ENCODE measurements around the gene NDUFAF2. TPM values are rescaled to one million over a fixed set of nuclear protein-coding genes. Genes with fewer than 3 reads are reported as not detected.

Gene NDUFAF2
- total RNA-seq, 5 donors from 2014 or later (not counting 1 experiment from before 2014, with no cell fraction given), result 10.8 to 18.4 (median 18.0) TPM

GRCh38 chr5:61120534-61120933 lies 175.5 kb downstream of the NDUFAF2 start:
- no peak for ATAC-seq (replicated peaks in 1 of 4)
- CTCF ChIA-PET, result no interaction called here
- Histone ChIP-seq H3K27ac (ENCODE audit: low read length) (no peak overlapping the region), H3K27me3 (replicated peaks in 1 of 2; ENCODE audit: control insufficient read depth in 2 of 2, extremely low read depth in 1 of 2, insufficient read depth in 2 of 2, low read length in 1 of 2) (no peaks in the 10 kb centered on the region), H3K4me1 (ENCODE audit: control insufficient read depth in 1 of 2, extremely low read depth in 1 of 2, insufficient read depth in 2 of 2, low read length in 2 of 2) (no peaks in the 10 kb centered on the region), H3K4me3 (ENCODE audit: control insufficient read depth in 1 of 2, extremely low read depth in 1 of 2, low read length in 1 of 2) (no peak overlapping the region), H3K36me3 (ENCODE audit: control insufficient read depth in 2 of 2, extremely low read depth in 1 of 2, insufficient read depth in 1 of 2, low read length in 1 of 2) (no peaks in the 10 kb centered on the region), H3K9me3 (no peaks in the 10 kb centered on the region)
- WGBS (ENCODE audit: insufficient coverage), result no CpG with 5 or more reads among the region's 1 CpG
- H3K27me3 Mint-ChIP-seq, result no peaks in the 10 kb centered on the region
- H3K4me1 Mint-ChIP-seq, result peaks cover 0 to 2% (median 0%) of the 10 kb centered on the region in 3 donors
- H3K9me3 Mint-ChIP-seq, result peaks cover 0 to 2% (median 0%) of the 10 kb centered on the region in 3 donors
- DNase-seq, result no peak
- POLR2A ChIA-PET, result no interaction called here
- no peak overlapping the region for H3K27ac Mint-ChIP-seq
- H3K4me3 Mint-ChIP-seq, result no peak overlapping the region
- peaks cover 12% of the 10 kb centered on the region for H3K36me3 Mint-ChIP-seq

DNA sequence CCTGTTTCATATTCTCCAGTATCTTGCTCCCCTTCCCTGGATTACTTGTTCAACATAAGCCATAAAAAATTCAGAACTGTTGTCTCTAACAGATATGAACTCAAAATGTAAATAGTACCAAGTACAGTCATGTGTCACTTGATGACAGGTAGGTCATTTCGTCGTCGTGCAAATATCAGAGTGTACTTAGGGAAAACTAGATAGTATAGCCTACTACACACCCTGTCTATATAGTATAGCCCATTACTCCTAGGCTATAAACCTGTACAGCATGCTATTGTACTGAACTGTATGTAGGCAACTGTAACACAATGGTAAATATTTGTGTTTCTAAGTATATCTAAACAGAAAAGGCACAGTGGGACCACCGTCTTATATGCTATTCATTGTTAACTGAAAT lies 178.1 kb downstream of the NDUFAF2 start:
- ChIA-PET POLR2A (no interaction called here), CTCF (no interaction called here)

DNA sequence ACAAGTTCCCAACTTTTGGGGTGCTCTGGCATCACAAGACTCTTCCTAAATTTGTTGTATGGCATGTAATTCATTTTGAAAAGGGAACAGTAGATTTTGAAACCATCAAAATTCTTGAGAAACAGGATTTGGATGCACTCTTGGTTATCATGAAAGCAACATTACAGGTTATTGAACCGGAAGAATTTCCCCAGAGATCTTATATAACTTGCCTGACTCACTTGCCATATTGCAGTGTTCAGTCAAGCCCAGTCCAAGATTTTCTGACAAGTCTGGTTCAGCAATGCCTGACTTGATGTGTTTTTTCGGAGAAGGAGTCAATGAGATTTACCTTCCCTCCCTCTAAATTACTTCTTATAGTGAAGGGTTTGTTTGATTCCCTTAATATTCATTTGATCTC lies 185.3 kb downstream of the NDUFAF2 start:
- Histone ChIP-seq H3K27ac (ENCODE audit: low read length) (no peak overlapping the region), H3K9me3 (no peaks in the 10 kb centered on the region), H3K4me3 (ENCODE audit: control insufficient read depth in 1 of 2, extremely low read depth in 1 of 2, low read length in 1 of 2) (no peak overlapping the region), H3K36me3 (ENCODE audit: control insufficient read depth in 2 of 2, extremely low read depth in 1 of 2, insufficient read depth in 1 of 2, low read length in 1 of 2) (no peaks in the 10 kb centered on the region), H3K27me3 (replicated peaks in 1 of 2; ENCODE audit: control insufficient read depth in 2 of 2, extremely low read depth in 1 of 2, insufficient read depth in 2 of 2, low read length in 1 of 2) (no peaks in the 10 kb centered on the region), H3K4me1 (ENCODE audit: control insufficient read depth in 1 of 2, extremely low read depth in 1 of 2, insufficient read depth in 2 of 2, low read length in 2 of 2) (no peaks in the 10 kb centered on the region)
- H3K27me3 Mint-ChIP-seq, result no peaks in the 10 kb centered on the region
- WGBS (ENCODE audit: insufficient coverage), result no CpG with 5 or more reads among the region's 2 CpGs
- no peaks in the 10 kb centered on the region for H3K4me1 Mint-ChIP-seq
- H3K4me3 Mint-ChIP-seq, result no peak overlapping the region
- H3K9me3 Mint-ChIP-seq, result peaks cover 0 to 6% (median 4%) of the 10 kb centered on the region in 3 donors
- ATAC-seq (replicated peaks in 1 of 4), result no peak
- H3K27ac Mint-ChIP-seq, result no peak overlapping the region
- DNase-seq, result no peak
- peaks cover 17% of the 10 kb centered on the region for H3K36me3 Mint-ChIP-seq
- POLR2A ChIA-PET, result no interaction called here
- CTCF ChIA-PET, result no interaction called here

More for the DNA sequence above, 178.1 kb downstream of the NDUFAF2 start:
- no CpG with 5 or more reads among the region's 4 CpGs for WGBS (ENCODE audit: insufficient coverage)
- no peaks in the 10 kb centered on the region for H3K4me1 ChIP-seq (ENCODE audit: control insufficient read depth in 1 of 2, extremely low read depth in 1 of 2, insufficient read depth in 2 of 2, low read length in 2 of 2)
- peaks cover 19% of the 10 kb centered on the region for H3K36me3 Mint-ChIP-seq
- H3K4me3 Mint-ChIP-seq, result no peak overlapping the region
- H3K27me3 Mint-ChIP-seq, result no peaks in the 10 kb centered on the region
- H3K27me3 ChIP-seq (replicated peaks in 1 of 2; ENCODE audit: control insufficient read depth in 2 of 2, extremely low read depth in 1 of 2, insufficient read depth in 2 of 2, low read length in 1 of 2), result no peaks in the 10 kb centered on the region
- ATAC-seq (replicated peaks in 1 of 4) (no peak), DNase-seq (no peak)
- H3K4me3 ChIP-seq (ENCODE audit: control insufficient read depth in 1 of 2, extremely low read depth in 1 of 2, low read length in 1 of 2), result no peak overlapping the region
- H3K9me3 Mint-ChIP-seq, result peaks cover 2 to 6% (median 4%) of the 10 kb centered on the region in 3 donors
- no peaks in the 10 kb centered on the region for H3K9me3 ChIP-seq
- no peaks in the 10 kb centered on the region for H3K36me3 ChIP-seq (ENCODE audit: control insufficient read depth in 2 of 2, extremely low read depth in 1 of 2, insufficient read depth in 1 of 2, low read length in 1 of 2)
- H3K27ac Mint-ChIP-seq, result no peak overlapping the region
- no peak overlapping the region for H3K27ac ChIP-seq (ENCODE audit: low read length)
- no peaks in the 10 kb centered on the region for H3K4me1 Mint-ChIP-seq

GRCh38 chr5:61132559-61132958 lies 187.6 kb downstream of the NDUFAF2 start:
- Histone ChIP-seq H3K27me3 (replicated peaks in 1 of 2; ENCODE audit: control insufficient read depth in 2 of 2, extremely low read depth in 1 of 2, insufficient read depth in 2 of 2, low read length in 1 of 2) (no peaks in the 10 kb centered on the region), H3K4me3 (ENCODE audit: control insufficient read depth in 1 of 2, extremely low read depth in 1 of 2, low read length in 1 of 2) (no peak overlapping the region), H3K9me3 (no peaks in the 10 kb centered on the region), H3K27ac (ENCODE audit: low read length) (no peak overlapping the region), H3K4me1 (ENCODE audit: control insufficient read depth in 1 of 2, extremely low read depth in 1 of 2, insufficient read depth in 2 of 2, low read length in 2 of 2) (no peaks in the 10 kb centered on the region), H3K36me3 (ENCODE audit: control insufficient read depth in 2 of 2, extremely low read depth in 1 of 2, insufficient read depth in 1 of 2, low read length in 1 of 2) (no peaks in the 10 kb centered on the region)
- Mint-ChIP-seq H3K36me3 (peaks cover 8% of the 10 kb centered on the region), H3K4me1 (no peaks in the 10 kb centered on the region), H3K4me3 (no peak overlapping the region), H3K9me3 (no peaks in the 10 kb centered on the region), H3K27me3 (no peaks in the 10 kb centered on the region), H3K27ac (no peak overlapping the region)
- CTCF ChIA-PET, result no interaction called here
- POLR2A ChIA-PET, result interaction anchor here in 1 of 2 donors (0.6 kb wide), 1 partner anchor 474 kb away, joined by 5 read pairs; no protein-coding TSS in a partner anchor
- ATAC-seq (replicated peaks in 1 of 4) (no peak), DNase-seq (no peak)
- no CpG with 5 or more reads among the region's 1 CpG for WGBS (ENCODE audit: insufficient coverage)

DNA sequence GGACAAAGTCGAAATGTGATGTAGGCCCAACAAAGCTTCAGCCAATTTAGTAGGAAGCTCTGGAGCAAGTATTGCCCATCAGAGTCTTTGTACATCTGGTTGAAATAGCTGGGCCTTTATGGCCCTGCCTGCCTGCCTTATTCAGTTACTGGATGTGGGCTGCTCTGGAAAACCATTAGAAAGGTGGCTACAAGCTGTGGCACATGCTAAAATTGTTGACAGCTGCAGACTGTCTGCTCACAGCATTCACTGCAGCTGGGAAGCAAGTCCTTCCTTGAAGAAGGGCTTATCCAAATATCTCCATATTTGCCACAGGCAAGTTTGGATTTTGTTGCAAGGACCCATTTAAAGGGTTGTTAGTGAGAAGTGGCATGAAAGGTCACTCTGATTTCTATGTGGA lies 192.8 kb downstream of the NDUFAF2 start:
- Histone ChIP-seq H3K4me1 (ENCODE audit: control insufficient read depth in 1 of 2, extremely low read depth in 1 of 2, insufficient read depth in 2 of 2, low read length in 2 of 2) (no peaks in the 10 kb centered on the region), H3K4me3 (ENCODE audit: control insufficient read depth in 1 of 2, extremely low read depth in 1 of 2, low read length in 1 of 2) (no peak overlapping the region), H3K36me3 (ENCODE audit: control insufficient read depth in 2 of 2, extremely low read depth in 1 of 2, insufficient read depth in 1 of 2, low read length in 1 of 2) (no peaks in the 10 kb centered on the region), H3K9me3 (no peaks in the 10 kb centered on the region), H3K27ac (ENCODE audit: low read length) (no peak overlapping the region), H3K27me3 (replicated peaks in 1 of 2; ENCODE audit: control insufficient read depth in 2 of 2, extremely low read depth in 1 of 2, insufficient read depth in 2 of 2, low read length in 1 of 2) (no peaks in the 10 kb centered on the region)
- POLR2A ChIA-PET, result interaction anchor here in 1 of 2 donors (0.5 kb wide), 1 partner anchor 136 kb away, joined by 3 read pairs; no protein-coding TSS in a partner anchor
- DNase-seq, result no peak
- Mint-ChIP-seq H3K9me3 (no peaks in the 10 kb centered on the region), H3K27me3 (no peaks in the 10 kb centered on the region), H3K4me3 (no peak overlapping the region), H3K36me3 (peaks cover 13% of the 10 kb centered on the region), H3K27ac (no peak overlapping the region), H3K4me1 (no peaks in the 10 kb centered on the region)
- WGBS (ENCODE audit: insufficient coverage), result 100% methylated on average over 1 of the region's 1 CpG
- ATAC-seq (replicated peaks in 1 of 4), result no peak
- CTCF ChIA-PET, result no interaction called here

- Mint-ChIP-seq H3K27ac (no peak overlapping the region), H3K4me3 (no peak overlapping the region), H3K36me3 (peaks cover 8% of the 10 kb centered on the region), H3K27me3 (no peaks in the 10 kb centered on the region), H3K9me3 (no peaks in the 10 kb centered on the region), H3K4me1 (no peaks in the 10 kb centered on the region)
- H3K27me3 ChIP-seq (replicated peaks in 1 of 2; ENCODE audit: control insufficient read depth in 2 of 2, extremely low read depth in 1 of 2, insufficient read depth in 2 of 2, low read length in 1 of 2), result no peaks in the 10 kb centered on the region
- no peak for DNase-seq
- CTCF ChIA-PET, result no interaction called here
- no peaks in the 10 kb centered on the region for H3K4me1 ChIP-seq (ENCODE audit: control insufficient read depth in 1 of 2, extremely low read depth in 1 of 2, insufficient read depth in 2 of 2, low read length in 2 of 2)
- H3K36me3 ChIP-seq (ENCODE audit: control insufficient read depth in 2 of 2, extremely low read depth in 1 of 2, insufficient read depth in 1 of 2, low read length in 1 of 2), result no peaks in the 10 kb centered on the region
- H3K27ac ChIP-seq (ENCODE audit: low read length), result no peak overlapping the region
- POLR2A ChIA-PET, result no interaction called here
- no peak for ATAC-seq (replicated peaks in 1 of 4)
- no peaks in the 10 kb centered on the region for H3K9me3 ChIP-seq
- H3K4me3 ChIP-seq (ENCODE audit: control insufficient read depth in 1 of 2, extremely low read depth in 1 of 2, low read length in 1 of 2), result no peak overlapping the region
- 86% methylated on average over 3 of the region's 5 CpGs for WGBS (ENCODE audit: insufficient coverage)
Observed at GRCh38 chr5:61139094-61139873, 194.3 kb downstream of the NDUFAF2 start.

All from T-cell (primary cell).